ENCODE data around the gene FLNC.

GRCh38 chr7:128842674-128843641 is 12.8 kb downstream of the FLNC start:
- TF ChIP-seq POLR2A (IDR thresholded peaks at IDR 0.05) (no peak), CTCF (IDR thresholded peaks at IDR 0.05) (no peak)

All from testis (tissue), 2 donors.